Stimulated activated effector memory CD8-positive, alpha-beta T cell treated with anti-CD3 and anti-CD28 coated beads, Interleukin-12 subunit alpha, Interleukin-12 subunit beta, amount 100 ng/mL, for 72 hours (primary cell): Measurements from ENCODE around the gene SPTBN5.

Source experiments
- ATAC-seq: fragments of 150-1000 bp; cut with Tn5 transposase; 2 replicates; pipeline ENCODE4 v1.10.0; 2021
- DNase-seq, 2 donors: peaks; one replicate each; pipeline ENCODE4 v3.0.0; 2021 to 2022; ENCODE audit warnings: low spot score in 2 of 2
- H3K27ac Mint-ChIP-seq: one replicate; pipeline ENCODE4 v1.8.0; 2022; ENCODE audit warnings: mild to moderate bottlenecking, mixed read lengths
- H3K36me3 Mint-ChIP-seq: one replicate; pipeline ENCODE4 v1.8.0; 2022; ENCODE audit warnings: mild to moderate bottlenecking, mixed read lengths
- H3K4me1 Mint-ChIP-seq: one replicate; pipeline ENCODE4 v1.8.0; 2022; ENCODE audit warnings: mixed read lengths
- H3K4me3 Mint-ChIP-seq: one replicate; pipeline ENCODE4 v1.8.0; 2022; ENCODE audit warnings: mild to moderate bottlenecking, mixed read lengths
- H3K9me3 Mint-ChIP-seq: one replicate; pipeline ENCODE4 v1.8.0; 2022; ENCODE audit warnings: mixed read lengths

Gene SPTBN5

GRCh38 chr15:41893422-41894250 lies at the start of gene SPTBN5:
Gene SPTBN5, minus strand, starts transcription at chr15:41894053. Its CDS starts 556 bp downstream, at chr15:41893497.
- Mint-ChIP-seq H3K27ac (peak within 1 kb of the TSS; percentile 95), H3K9me3 (no peaks in the 10 kb centered on the region), H3K36me3 (peaks cover 40% of the 10 kb centered on the region), H3K4me3 (peak within 1 kb of the TSS; percentile 75), H3K4me1 (peaks cover 49% of the 10 kb centered on the region)
- ATAC-seq: no peak
- no peak for DNase-seq

GRCh38 chr15:41942886-41943285 lies 49.0 kb upstream of the SPTBN5 start:
- H3K4me3 Mint-ChIP-seq: no peak overlapping the region

GRCh38 chr15:41941644-41942415 lies 48.0 kb upstream of the SPTBN5 start:
- Mint-ChIP-seq H3K27ac (peak overlapping the region; percentile 68), H3K36me3 (peaks cover 66% of the 10 kb centered on the region), H3K4me3 (no peak overlapping the region), H3K4me1 (peaks cover 45% of the 10 kb centered on the region), H3K9me3 (no peaks in the 10 kb centered on the region)
- ATAC-seq (no peak), DNase-seq (no peak)

More at GRCh38 chr15:41942886-41943285, 49.0 kb upstream of the SPTBN5 start:
- peak overlapping the region; percentile 68 for H3K27ac Mint-ChIP-seq
- no peaks in the 10 kb centered on the region for H3K9me3 Mint-ChIP-seq
- peaks cover 34% of the 10 kb centered on the region for H3K4me1 Mint-ChIP-seq
- DNase-seq (no peak), ATAC-seq (no peak)
- peaks cover 64% of the 10 kb centered on the region for H3K36me3 Mint-ChIP-seq

- DNase-seq (peak; percentile 47 to 80), ATAC-seq (peak; percentile 88)
- Mint-ChIP-seq H3K9me3 (no peaks in the 10 kb centered on the region), H3K27ac (peak overlapping the region; percentile 79), H3K4me1 (peaks cover 58% of the 10 kb centered on the region), H3K36me3 (peaks cover 79% of the 10 kb centered on the region), H3K4me3 (peak overlapping the region; percentile 27)
Measured at GRCh38 chr15:41940441-41940857, 46.6 kb upstream of the SPTBN5 start.

GRCh38 chr15:41939986-41940385 lies 46.1 kb upstream of the SPTBN5 start:
- Mint-ChIP-seq H3K4me1 (peaks cover 58% of the 10 kb centered on the region), H3K27ac (peak overlapping the region; percentile 79), H3K4me3 (peak overlapping the region; percentile 27), H3K36me3 (peaks cover 76% of the 10 kb centered on the region), H3K9me3 (no peaks in the 10 kb centered on the region)
- DNase-seq: no peak
- ATAC-seq: no peak

- ATAC-seq (no peak), DNase-seq (no peak)
- H3K36me3 Mint-ChIP-seq: peaks cover 82% of the 10 kb centered on the region
- H3K9me3 Mint-ChIP-seq: no peaks in the 10 kb centered on the region
- H3K4me1 Mint-ChIP-seq: peaks cover 73% of the 10 kb centered on the region
- peak overlapping the region; percentile 96 for H3K27ac Mint-ChIP-seq
- peak overlapping the region; percentile 67 for H3K4me3 Mint-ChIP-seq
Measured at GRCh38 chr15:41937568-41937923, 43.7 kb upstream of the SPTBN5 start.

- peaks cover 82% of the 10 kb centered on the region for H3K36me3 Mint-ChIP-seq
- H3K9me3 Mint-ChIP-seq: no peaks in the 10 kb centered on the region
- peak overlapping the region; percentile 96 for H3K27ac Mint-ChIP-seq
- peak; percentile 51 to 86 for DNase-seq
- ATAC-seq: peak; percentile 76
- peaks cover 67% of the 10 kb centered on the region for H3K4me1 Mint-ChIP-seq
- H3K4me3 Mint-ChIP-seq: peak overlapping the region; percentile 67
Measured at GRCh38 chr15:41936649-41937567, 43.1 kb upstream of the SPTBN5 start.

GRCh38 chr15:41936155-41936554 lies 42.3 kb upstream of the SPTBN5 start:
- peak overlapping the region; percentile 67 for H3K4me3 Mint-ChIP-seq
- DNase-seq: no peak
- H3K36me3 Mint-ChIP-seq: peaks cover 77% of the 10 kb centered on the region
- ATAC-seq: no peak
- H3K27ac Mint-ChIP-seq: peak overlapping the region; percentile 96
- H3K9me3 Mint-ChIP-seq: no peaks in the 10 kb centered on the region
- H3K4me1 Mint-ChIP-seq: peaks cover 64% of the 10 kb centered on the region

- peaks cover 58% of the 10 kb centered on the region for H3K4me1 Mint-ChIP-seq
- H3K4me3 Mint-ChIP-seq: peak overlapping the region; percentile 67
- peak overlapping the region; percentile 96 for H3K27ac Mint-ChIP-seq
- ATAC-seq (peak; percentile 54), DNase-seq (peak in 1 of 2 donors; percentile 74)
- no peaks in the 10 kb centered on the region for H3K9me3 Mint-ChIP-seq
- peaks cover 71% of the 10 kb centered on the region for H3K36me3 Mint-ChIP-seq
Measured at GRCh38 chr15:41935566-41936020, 41.7 kb upstream of the SPTBN5 start.

GRCh38 chr15:41934843-41935242 lies 41.0 kb upstream of the SPTBN5 start:
- peak; percentile 68 for ATAC-seq
- H3K4me1 Mint-ChIP-seq: peaks cover 53% of the 10 kb centered on the region

GRCh38 chr15:41933771-41934170 lies 39.9 kb upstream of the SPTBN5 start:
- peaks cover 53% of the 10 kb centered on the region for H3K4me1 Mint-ChIP-seq
- ATAC-seq (no peak), DNase-seq (no peak)
- H3K36me3 Mint-ChIP-seq: peaks cover 53% of the 10 kb centered on the region
- peak overlapping the region; percentile 67 for H3K4me3 Mint-ChIP-seq
- no peaks in the 10 kb centered on the region for H3K9me3 Mint-ChIP-seq
- peak overlapping the region; percentile 96 for H3K27ac Mint-ChIP-seq

More at GRCh38 chr15:41934843-41935242, 41.0 kb upstream of the SPTBN5 start:
- peak; percentile 28 to 77 for DNase-seq
- Mint-ChIP-seq H3K9me3 (no peaks in the 10 kb centered on the region), H3K36me3 (peaks cover 63% of the 10 kb centered on the region), H3K27ac (peak overlapping the region; percentile 96), H3K4me3 (peak overlapping the region; percentile 67)

GRCh38 chr15:41933326-41933725 lies 39.5 kb upstream of the SPTBN5 start:
- Mint-ChIP-seq H3K4me3 (no peak overlapping the region), H3K9me3 (no peaks in the 10 kb centered on the region), H3K36me3 (peaks cover 50% of the 10 kb centered on the region), H3K27ac (peak overlapping the region; percentile 96), H3K4me1 (peaks cover 53% of the 10 kb centered on the region)
- no peak for DNase-seq
- no peak for ATAC-seq

GRCh38 chr15:41932511-41933289 lies 38.8 kb upstream of the SPTBN5 start:
- DNase-seq (no peak), ATAC-seq (no peak)
- H3K4me3 Mint-ChIP-seq: no peak overlapping the region
- peaks cover 45% of the 10 kb centered on the region for H3K36me3 Mint-ChIP-seq
- H3K9me3 Mint-ChIP-seq: no peaks in the 10 kb centered on the region
- H3K4me1 Mint-ChIP-seq: peaks cover 51% of the 10 kb centered on the region
- peak overlapping the region; percentile 96 for H3K27ac Mint-ChIP-seq

GRCh38 chr15:41932101-41932500 lies 38.2 kb upstream of the SPTBN5 start:
- DNase-seq (no peak), ATAC-seq (no peak)
- no peak overlapping the region for H3K27ac Mint-ChIP-seq
- no peaks in the 10 kb centered on the region for H3K9me3 Mint-ChIP-seq
- peaks cover 51% of the 10 kb centered on the region for H3K4me1 Mint-ChIP-seq
- no peak overlapping the region for H3K4me3 Mint-ChIP-seq
- peaks cover 39% of the 10 kb centered on the region for H3K36me3 Mint-ChIP-seq
